Measurements from ENCODE around the gene ACMSD.
"Not testable (repeated sequence)": the region's sequence is repeated elsewhere in the genome, so short reads cannot be mapped to it uniquely, and the experiment has no call there.

ACMSD gene

DNA sequence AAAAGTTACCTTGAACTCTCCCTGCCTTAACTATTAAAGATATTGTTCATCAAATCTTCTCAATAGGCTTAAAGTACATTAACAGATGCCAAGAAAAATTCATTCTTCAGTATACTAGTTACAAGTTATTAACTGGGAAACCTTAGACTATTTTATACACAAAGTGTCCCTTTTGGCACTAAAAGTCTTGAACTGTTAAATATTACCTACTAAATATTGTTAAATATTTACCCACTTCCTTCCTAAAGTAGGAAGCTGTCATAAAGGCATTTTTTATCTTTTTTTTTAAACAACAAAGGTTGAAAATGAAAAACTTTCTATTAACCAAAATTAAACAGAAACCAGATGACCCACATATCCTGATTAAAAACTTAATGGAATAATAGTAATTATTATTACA lies 60.8 kb downstream of the ACMSD start:
- H3K4me3 ChIP-seq (ENCODE audit: low read depth, low read length): no peak overlapping the region
- DNase-seq (ENCODE audit: low read depth): no peak
- TF ChIP-seq, protein P1, sequence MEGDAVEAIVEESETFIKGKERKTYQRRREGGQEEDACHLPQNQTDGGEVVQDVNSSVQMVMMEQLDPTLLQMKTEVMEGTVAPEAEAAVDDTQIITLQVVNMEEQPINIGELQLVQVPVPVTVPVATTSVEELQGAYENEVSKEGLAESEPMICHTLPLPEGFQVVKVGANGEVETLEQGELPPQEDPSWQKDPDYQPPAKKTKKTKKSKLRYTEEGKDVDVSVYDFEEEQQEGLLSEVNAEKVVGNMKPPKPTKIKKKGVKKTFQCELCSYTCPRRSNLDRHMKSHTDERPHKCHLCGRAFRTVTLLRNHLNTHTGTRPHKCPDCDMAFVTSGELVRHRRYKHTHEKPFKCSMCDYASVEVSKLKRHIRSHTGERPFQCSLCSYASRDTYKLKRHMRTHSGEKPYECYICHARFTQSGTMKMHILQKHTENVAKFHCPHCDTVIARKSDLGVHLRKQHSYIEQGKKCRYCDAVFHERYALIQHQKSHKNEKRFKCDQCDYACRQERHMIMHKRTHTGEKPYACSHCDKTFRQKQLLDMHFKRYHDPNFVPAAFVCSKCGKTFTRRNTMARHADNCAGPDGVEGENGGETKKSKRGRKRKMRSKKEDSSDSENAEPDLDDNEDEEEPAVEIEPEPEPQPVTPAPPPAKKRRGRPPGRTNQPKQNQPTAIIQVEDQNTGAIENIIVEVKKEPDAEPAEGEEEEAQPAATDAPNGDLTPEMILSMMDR (IDR thresholded peaks at IDR 0.05; ENCODE audit: insufficient read depth, low read depth, low read length, missing control alignments): no peak

DNA sequence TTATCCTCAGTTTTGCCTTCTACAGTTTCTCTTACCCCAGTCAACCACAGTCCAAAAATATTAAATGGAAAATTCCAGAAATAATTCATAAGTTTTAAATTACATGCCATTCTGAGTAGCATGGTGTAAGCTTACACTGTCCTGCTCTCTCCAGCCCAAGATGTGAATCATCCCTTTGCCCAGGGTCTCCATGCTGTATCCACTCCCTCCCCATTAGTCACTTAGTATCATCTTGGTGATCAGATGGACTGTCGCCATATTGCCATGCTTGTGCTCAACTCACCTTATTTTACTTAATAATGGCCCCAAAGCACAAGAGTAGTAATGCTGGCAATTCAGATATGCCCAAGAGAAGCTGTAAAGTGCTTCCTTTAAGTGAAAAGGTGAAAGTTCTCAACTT lies 61.7 kb downstream of the ACMSD start:
- TF ChIP-seq, protein P1 (IDR thresholded peaks at IDR 0.05; ENCODE audit: insufficient read depth, low read depth, low read length, missing control alignments): no peak
- no peak for DNase-seq (ENCODE audit: low read depth)
- H3K4me3 ChIP-seq (ENCODE audit: low read depth, low read length): no peak overlapping the region

DNA sequence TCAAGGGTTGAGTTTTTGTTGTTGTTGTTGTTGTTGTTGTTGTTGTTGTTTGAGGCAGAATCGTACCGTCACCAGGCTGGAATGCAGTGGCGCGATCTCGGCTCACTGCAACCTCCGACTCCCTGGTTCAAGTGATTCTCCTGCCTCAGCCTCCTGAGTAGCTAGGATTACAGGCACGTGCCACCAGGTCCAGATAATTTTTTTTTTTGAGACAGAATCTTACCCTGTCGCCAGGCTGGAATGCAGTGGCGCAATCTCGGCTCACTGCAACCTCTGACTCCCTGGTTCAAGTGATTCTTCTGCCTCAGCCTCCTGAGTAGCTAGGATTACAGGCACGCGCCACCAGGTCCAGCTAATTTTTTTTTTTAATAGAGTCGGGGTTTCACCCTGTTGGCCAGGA lies 65.3 kb downstream of the ACMSD start:
- H3K4me3 ChIP-seq (ENCODE audit: low read depth, low read length); DNase-seq (ENCODE audit: low read depth): not testable (repeated sequence)

DNA sequence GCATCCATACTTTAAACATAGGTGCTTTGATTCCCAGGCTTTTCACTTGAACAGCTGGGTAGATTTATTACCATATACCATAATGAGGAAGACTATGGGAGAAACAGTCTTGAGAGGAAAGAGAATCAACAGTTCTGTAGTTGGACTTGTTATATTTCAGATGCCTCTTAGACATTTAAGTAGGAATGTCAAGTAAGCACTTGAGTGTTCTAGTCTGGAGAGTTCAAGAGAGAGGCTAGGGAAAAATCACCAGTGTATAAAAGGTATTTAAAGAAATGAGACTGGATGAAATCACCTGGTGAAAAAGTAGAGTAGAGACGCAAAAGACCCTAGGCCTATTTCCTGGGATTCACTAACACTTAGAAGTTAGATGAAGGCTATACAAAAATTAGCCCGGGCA lies 66.8 kb downstream of the ACMSD start:
- TF ChIP-seq, protein P1 (IDR thresholded peaks at IDR 0.05; ENCODE audit: insufficient read depth, low read depth, low read length, missing control alignments): no peak
- no peak overlapping the region for H3K4me3 ChIP-seq (ENCODE audit: low read depth, low read length)
- DNase-seq (ENCODE audit: low read depth): no peak

DNA sequence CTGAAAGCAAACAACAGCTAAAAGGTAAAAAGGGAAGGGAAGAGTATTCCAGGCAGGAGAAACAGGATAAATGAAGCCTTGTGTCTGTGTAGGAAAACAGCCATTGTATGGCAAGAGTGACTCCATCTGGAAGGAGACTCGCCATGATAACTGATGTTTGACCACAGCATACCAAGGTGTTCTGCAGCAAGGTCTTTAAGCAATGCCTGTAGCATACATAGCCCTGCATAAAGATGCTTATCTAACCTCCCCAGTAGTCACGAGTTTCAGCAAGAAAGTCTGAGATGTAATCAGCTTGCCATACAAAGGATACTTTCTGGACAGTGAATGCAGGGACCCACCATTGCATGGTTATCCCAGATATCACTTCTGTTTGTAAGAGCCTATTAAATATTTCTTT lies 68.3 kb downstream of the ACMSD start:
- DNase-seq (ENCODE audit: low read depth): no peak
- H3K4me3 ChIP-seq (ENCODE audit: low read depth, low read length): no peak overlapping the region
- TF ChIP-seq, protein P1 (IDR thresholded peaks at IDR 0.05; ENCODE audit: insufficient read depth, low read depth, low read length, missing control alignments): no peak

DNA sequence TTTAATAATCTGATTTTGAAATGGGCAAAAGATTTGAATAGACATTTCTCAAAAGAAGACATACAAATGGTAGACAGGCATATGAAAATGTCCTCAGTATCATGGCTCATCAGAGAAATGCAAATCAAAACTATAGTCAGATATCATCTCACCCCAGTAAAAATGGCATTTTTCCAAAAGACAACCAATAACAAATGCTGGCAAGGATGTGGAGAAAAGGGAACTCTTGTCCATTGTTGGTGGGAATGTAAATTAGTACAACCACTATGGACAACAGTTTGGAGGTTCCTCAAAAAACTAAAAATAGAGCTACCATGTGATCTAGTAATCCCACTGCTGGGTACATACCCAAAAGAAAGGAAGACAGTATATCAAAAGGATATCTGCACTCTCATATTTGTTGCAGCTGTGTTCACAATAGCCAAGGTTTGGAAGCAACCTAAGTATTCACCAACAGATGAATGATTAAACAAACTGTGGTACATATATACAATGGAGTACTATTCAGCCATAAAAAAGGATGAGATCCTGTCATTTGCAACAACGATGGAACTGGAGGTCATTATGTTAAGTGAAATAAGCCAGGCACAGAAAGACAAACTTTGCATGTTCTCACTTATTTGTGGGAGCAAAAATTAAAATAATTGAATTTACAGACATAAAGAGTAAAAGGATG lies 69.2 kb downstream of the ACMSD start:
- H3K4me3 ChIP-seq (ENCODE audit: low read depth, low read length); DNase-seq (ENCODE audit: low read depth): not testable (repeated sequence)

DNA sequence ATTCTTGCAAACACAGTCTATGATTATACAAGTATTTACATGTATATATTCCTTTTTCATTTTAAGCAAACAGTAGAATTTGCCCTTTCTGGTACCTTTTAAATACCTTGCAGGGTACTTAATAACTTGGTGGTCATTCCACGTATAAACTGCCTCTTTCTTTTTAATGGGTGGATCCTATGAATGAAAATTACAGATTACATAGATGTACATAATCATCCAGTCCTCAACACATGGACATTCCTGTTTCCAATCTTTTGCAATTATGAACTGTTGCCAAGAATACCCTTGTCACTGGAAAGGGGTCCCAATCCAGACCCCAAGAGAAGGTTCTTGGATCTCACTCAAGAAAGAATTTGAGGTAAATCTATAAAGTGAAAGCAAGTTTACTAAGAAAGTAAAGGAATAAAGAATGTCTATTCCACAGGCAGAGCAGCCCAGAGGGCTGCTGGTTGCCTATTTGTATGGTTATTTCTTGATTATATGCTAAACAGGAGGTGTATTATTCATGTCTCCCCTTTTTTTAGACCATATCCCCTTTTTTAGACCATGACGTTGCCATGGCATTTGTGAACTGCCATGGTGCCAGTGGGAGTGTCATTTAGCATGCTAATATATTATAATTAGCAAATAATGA lies 72.5 kb downstream of the ACMSD start:
- no peak for DNase-seq (ENCODE audit: low read depth)
- no peak overlapping the region for H3K4me3 ChIP-seq (ENCODE audit: low read depth, low read length)
- TF ChIP-seq, protein P1 (IDR thresholded peaks at IDR 0.05; ENCODE audit: insufficient read depth, low read depth, low read length, missing control alignments): no peak

DNA sequence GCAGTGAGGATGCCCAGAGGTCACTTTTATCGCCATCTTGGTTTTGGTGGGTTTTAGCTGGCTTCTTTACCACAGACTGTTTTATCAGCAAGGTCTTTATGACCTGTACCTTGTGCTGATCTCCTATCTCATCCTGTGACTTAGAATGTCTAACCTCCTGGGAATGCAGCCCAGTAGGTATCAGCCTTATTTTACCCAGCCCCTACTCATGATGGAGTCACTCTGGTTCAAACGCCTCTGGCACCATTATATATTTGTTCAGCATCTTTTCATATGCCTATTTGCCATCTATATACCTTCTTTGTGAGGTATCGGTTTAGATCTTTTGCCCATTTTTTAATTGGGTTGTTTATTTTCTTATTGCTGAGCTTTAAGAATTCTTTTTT lies 73.0 kb downstream of the ACMSD start:
- DNase-seq (ENCODE audit: low read depth): no peak
- TF ChIP-seq, protein P1 (IDR thresholded peaks at IDR 0.05; ENCODE audit: insufficient read depth, low read depth, low read length, missing control alignments): no peak
- no peak overlapping the region for H3K4me3 ChIP-seq (ENCODE audit: low read depth, low read length)

Measured in GM12865 (cell line).